Measurements from ENCODE around the gene C10orf143. TPM values are rescaled to one million over a fixed set of nuclear protein-coding genes. Genes with fewer than 3 reads are reported as not detected.
"Not testable (repeated sequence)": the region's sequence is repeated elsewhere in the genome, so short reads cannot be mapped to it uniquely, and the experiment has no call there.

C10orf143 gene
- total RNA-seq, 2 experiments from 2014 or later = 4.3 to 5.8 TPM

DNA sequence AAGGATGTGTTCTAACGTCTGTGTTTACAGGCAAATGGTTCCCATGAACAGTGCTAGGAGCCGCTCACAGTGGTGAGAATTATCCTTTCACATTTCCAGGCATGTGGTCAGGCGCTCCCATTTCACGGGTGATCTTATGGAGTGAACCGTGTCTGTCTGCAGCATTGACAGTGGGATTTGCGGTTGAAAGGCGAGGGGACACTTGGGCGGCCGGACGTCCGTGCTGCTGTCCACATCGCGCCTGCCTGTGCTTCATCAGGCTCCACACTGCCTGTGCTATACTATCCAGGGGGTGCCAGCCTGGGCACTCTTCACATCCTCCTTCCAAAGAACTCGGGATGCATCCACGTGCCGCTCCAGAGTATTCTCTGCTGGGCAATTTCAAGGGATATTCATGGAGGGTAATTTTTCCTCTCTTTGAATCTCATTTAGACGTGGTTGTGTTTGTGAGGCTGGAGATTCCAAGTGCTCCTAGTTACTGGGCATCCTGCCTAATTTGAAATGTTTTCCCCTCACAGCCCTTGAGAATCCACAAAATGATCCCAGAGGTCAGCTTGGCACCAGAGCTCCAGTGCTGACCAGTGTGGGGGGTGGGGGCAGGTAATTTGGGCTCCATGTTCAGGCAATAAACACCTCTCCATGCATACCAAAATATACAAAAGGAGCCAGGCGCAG, 84.7 kb downstream of the C10orf143 start:
- no peak overlapping the region for H3K27ac Mint-ChIP-seq
- intact Hi-C loops (cut with DNase I, micrococcal nuclease) = no loop called here
- H3K4me3 ChIP-seq (ENCODE audit: low read length) = no peak overlapping the region
- no peaks in the 10 kb centered on the region for H3K4me1 Mint-ChIP-seq (ENCODE audit: low read depth)
- no peak overlapping the region for H3K4me3 Mint-ChIP-seq
- H3K9me3 Mint-ChIP-seq = no peaks in the 10 kb centered on the region
- no peaks in the 10 kb centered on the region for H3K36me3 Mint-ChIP-seq (ENCODE audit: low read depth)
- no peaks in the 10 kb centered on the region for H3K4me1 ChIP-seq (ENCODE audit: insufficient read depth, low read length)
- no peaks in the 10 kb centered on the region for H3K36me3 ChIP-seq (ENCODE audit: insufficient read depth, low read length)
- CTCF ChIA-PET = no interaction called here
- H3K27ac ChIP-seq (ENCODE audit: low read depth in 1 of 2, low read length in 2 of 2) = no peak overlapping the region
- H3K27me3 Mint-ChIP-seq = no peaks in the 10 kb centered on the region
- TF ChIP-seq, protein P1, sequence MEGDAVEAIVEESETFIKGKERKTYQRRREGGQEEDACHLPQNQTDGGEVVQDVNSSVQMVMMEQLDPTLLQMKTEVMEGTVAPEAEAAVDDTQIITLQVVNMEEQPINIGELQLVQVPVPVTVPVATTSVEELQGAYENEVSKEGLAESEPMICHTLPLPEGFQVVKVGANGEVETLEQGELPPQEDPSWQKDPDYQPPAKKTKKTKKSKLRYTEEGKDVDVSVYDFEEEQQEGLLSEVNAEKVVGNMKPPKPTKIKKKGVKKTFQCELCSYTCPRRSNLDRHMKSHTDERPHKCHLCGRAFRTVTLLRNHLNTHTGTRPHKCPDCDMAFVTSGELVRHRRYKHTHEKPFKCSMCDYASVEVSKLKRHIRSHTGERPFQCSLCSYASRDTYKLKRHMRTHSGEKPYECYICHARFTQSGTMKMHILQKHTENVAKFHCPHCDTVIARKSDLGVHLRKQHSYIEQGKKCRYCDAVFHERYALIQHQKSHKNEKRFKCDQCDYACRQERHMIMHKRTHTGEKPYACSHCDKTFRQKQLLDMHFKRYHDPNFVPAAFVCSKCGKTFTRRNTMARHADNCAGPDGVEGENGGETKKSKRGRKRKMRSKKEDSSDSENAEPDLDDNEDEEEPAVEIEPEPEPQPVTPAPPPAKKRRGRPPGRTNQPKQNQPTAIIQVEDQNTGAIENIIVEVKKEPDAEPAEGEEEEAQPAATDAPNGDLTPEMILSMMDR (IDR thresholded peaks at IDR 0.05) = no peak
- H3K9me3 ChIP-seq (ENCODE audit: control insufficient read depth in 1 of 2, insufficient read depth in 1 of 2, low read length in 2 of 2) = no peaks in the 10 kb centered on the region
- POLR2A ChIA-PET = no interaction called here
- DNase-seq (no peak), ATAC-seq (ENCODE audit: poor library complexity) (no peak)
- H3K27me3 ChIP-seq (ENCODE audit: control insufficient read depth in 1 of 2, insufficient read depth in 2 of 2, low read length in 2 of 2) = peaks cover 0 to 2% of the 10 kb centered on the region in 2 experiments

DNA sequence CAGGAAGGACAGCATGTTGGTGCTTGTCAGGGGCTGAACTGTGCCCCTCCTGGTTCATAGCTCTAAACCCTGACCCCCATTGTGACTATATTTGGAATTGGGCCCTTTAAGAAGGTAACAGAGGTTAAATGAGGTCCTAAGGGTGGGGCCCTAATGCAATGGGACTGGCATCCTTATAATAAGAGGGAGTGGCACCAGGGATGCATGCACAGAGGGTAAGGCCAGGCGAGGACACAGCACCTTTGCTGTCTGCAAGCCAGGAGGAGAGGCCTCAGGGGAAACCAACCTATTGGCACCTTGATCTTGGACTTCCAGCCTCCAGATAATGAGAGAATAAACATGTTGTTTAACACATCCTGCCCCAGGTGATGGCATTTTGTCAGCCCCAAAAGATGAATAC, 85.3 kb downstream of the C10orf143 start:
- no peaks in the 10 kb centered on the region for H3K27me3 Mint-ChIP-seq
- ChIA-PET POLR2A (no interaction called here), CTCF (no interaction called here)
- Histone ChIP-seq H3K4me1 (ENCODE audit: insufficient read depth, low read length) (no peaks in the 10 kb centered on the region), H3K4me3 (ENCODE audit: low read length) (no peak overlapping the region), H3K36me3 (ENCODE audit: insufficient read depth, low read length) (no peaks in the 10 kb centered on the region), H3K27ac (ENCODE audit: low read depth in 1 of 2, low read length in 2 of 2) (no peak overlapping the region), H3K9me3 (ENCODE audit: control insufficient read depth in 1 of 2, insufficient read depth in 1 of 2, low read length in 2 of 2) (no peaks in the 10 kb centered on the region), H3K27me3 (ENCODE audit: control insufficient read depth in 1 of 2, insufficient read depth in 2 of 2, low read length in 2 of 2) (peaks cover 0 to 2% of the 10 kb centered on the region in 2 experiments)
- intact Hi-C loops (cut with DNase I, micrococcal nuclease) = no loop called here
- ATAC-seq (ENCODE audit: poor library complexity) (no peak), DNase-seq (no peak)
- no peak overlapping the region for H3K27ac Mint-ChIP-seq
- no peaks in the 10 kb centered on the region for H3K9me3 Mint-ChIP-seq
- no peaks in the 10 kb centered on the region for H3K36me3 Mint-ChIP-seq (ENCODE audit: low read depth)
- TF ChIP-seq, protein P1 (IDR thresholded peaks at IDR 0.05) = no peak
- no peak overlapping the region for H3K4me3 Mint-ChIP-seq
- H3K4me1 Mint-ChIP-seq (ENCODE audit: low read depth) = no peaks in the 10 kb centered on the region

DNA sequence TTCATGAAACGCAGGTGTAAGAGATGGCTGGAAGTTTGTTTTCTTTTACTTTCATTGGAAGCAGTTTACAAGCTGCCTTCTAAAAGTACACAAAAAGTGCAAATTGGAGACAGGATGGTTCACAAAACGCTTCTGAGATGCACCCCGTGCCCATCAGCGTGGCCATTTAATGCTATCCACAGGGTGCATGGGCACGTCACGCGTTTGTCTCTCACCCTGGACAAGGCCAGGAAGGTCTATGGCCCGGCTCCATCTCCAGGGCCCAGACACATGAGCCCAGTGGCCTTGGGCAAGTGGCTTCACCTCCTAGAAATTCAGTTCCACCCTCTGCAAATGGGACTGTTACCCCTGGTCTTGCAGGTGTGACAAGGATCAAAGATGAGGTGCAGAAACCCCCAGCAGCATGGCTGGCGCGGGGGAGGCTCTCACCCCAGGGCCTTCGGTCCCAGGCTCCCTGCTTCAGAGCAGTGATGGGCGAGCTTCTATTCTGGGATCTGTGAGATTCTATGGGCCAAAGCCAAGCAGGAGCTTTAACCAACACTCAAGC, 85.8 kb downstream of the C10orf143 start:
- ChIA-PET CTCF (no interaction called here), POLR2A (no interaction called here)
- Mint-ChIP-seq H3K9me3 (no peaks in the 10 kb centered on the region), H3K27me3 (no peaks in the 10 kb centered on the region), H3K4me3 (no peak overlapping the region), H3K27ac (no peak overlapping the region), H3K4me1 (ENCODE audit: low read depth) (no peaks in the 10 kb centered on the region), H3K36me3 (ENCODE audit: low read depth) (no peaks in the 10 kb centered on the region)
- DNase-seq = no peak
- TF ChIP-seq, protein P1 (IDR thresholded peaks at IDR 0.05) = no peak
- no peak overlapping the region for H3K27ac ChIP-seq (ENCODE audit: low read depth in 1 of 2, low read length in 2 of 2)
- H3K9me3 ChIP-seq (ENCODE audit: control insufficient read depth in 1 of 2, insufficient read depth in 1 of 2, low read length in 2 of 2) = no peaks in the 10 kb centered on the region
- H3K36me3 ChIP-seq (ENCODE audit: insufficient read depth, low read length) = no peaks in the 10 kb centered on the region
- H3K4me1 ChIP-seq (ENCODE audit: insufficient read depth, low read length) = no peaks in the 10 kb centered on the region
- H3K4me3 ChIP-seq (ENCODE audit: low read length) = no peak overlapping the region
- H3K27me3 ChIP-seq (ENCODE audit: control insufficient read depth in 1 of 2, insufficient read depth in 2 of 2, low read length in 2 of 2) = peaks cover 0 to 2% of the 10 kb centered on the region in 2 experiments
- ATAC-seq (ENCODE audit: poor library complexity) = no peak
- intact Hi-C loops (cut with DNase I, micrococcal nuclease) = no loop called here

DNA sequence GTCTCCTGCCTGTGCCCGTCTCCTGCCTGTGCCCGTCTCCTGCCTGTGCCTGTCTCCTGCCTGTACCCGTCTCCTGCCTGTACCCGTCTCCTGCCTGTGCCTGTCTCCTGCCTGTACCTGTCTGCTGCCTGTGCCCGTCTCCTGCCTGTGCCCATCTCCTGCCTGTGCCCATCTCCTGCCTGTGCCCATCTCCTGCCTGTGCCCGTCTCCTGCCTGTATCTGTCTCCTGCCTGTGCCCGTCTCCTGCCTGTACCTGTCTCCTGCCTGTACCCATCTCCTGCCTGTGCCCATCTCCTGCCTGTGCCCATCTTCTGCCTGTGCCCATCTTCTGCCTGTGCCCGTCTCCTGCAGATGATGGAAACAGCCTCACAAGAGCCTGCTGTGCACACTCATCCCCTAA, 86.3 kb downstream of the C10orf143 start:
- H3K36me3 ChIP-seq (ENCODE audit: insufficient read depth, low read length); H3K4me1 Mint-ChIP-seq (ENCODE audit: low read depth); H3K27me3 Mint-ChIP-seq; H3K27me3 ChIP-seq (ENCODE audit: control insufficient read depth in 1 of 2, insufficient read depth in 2 of 2, low read length in 2 of 2); CTCF ChIA-PET; H3K9me3 Mint-ChIP-seq; H3K4me3 ChIP-seq (ENCODE audit: low read length); H3K27ac ChIP-seq (ENCODE audit: low read depth in 1 of 2, low read length in 2 of 2); H3K4me3 Mint-ChIP-seq; DNase-seq; H3K9me3 ChIP-seq (ENCODE audit: control insufficient read depth in 1 of 2, insufficient read depth in 1 of 2, low read length in 2 of 2); intact Hi-C loops (cut with DNase I, micrococcal nuclease); H3K27ac Mint-ChIP-seq; ATAC-seq (ENCODE audit: poor library complexity); H3K4me1 ChIP-seq (ENCODE audit: insufficient read depth, low read length); POLR2A ChIA-PET; H3K36me3 Mint-ChIP-seq (ENCODE audit: low read depth): not testable (repeated sequence)
